ENCODE data around the gene GATAD2B.
A peak's percentile ranks its signal among the peaks of the same experiment; 100 is the strongest.

DNA sequence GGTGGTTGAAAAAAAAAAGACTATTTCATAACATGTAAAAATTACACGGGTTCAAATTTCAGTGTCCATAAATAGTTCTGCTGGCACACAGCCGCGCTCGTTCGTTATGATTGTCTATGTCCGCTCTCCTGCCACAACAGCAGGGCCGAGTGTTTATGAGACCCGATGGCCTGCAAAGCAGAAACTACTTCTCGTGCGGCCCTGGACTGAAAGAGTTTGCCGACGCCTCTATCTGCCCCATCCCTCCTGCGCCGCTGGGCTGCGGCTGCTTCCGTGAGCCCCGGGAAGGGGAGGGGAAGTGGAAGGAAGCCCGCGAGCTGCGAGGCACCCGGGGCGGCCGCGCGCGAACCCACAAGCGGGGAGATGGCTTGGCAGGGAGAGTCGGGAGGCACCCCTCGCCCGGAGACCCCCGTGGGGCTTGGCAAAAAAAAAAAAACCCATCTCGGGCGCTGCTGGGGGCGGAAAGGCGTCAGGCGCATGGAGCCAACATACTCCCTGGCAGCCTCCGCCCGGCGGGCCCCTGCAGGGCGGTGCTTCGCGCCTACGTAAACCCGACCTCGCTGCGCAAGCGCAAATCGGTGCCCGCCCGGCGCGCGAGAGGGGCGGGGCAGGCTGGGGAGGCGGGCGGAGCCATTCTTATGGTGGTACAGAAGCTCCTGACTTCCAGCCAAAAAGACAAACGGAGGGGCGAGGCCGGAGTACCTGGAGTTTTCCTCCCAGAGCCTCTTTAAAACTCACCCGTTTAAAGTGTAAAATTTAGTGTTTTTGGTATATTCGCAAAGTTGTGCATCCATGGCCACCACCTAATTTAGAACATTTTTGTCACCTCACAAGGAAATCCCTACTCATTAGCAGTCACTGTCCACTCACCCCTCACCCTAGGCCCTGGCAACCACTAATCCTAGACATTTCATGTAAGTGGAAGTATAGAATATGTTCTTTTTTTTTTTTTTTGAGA is 139.3 kb downstream of the GATAD2B start:
- TF ChIP-seq, protein P1, sequence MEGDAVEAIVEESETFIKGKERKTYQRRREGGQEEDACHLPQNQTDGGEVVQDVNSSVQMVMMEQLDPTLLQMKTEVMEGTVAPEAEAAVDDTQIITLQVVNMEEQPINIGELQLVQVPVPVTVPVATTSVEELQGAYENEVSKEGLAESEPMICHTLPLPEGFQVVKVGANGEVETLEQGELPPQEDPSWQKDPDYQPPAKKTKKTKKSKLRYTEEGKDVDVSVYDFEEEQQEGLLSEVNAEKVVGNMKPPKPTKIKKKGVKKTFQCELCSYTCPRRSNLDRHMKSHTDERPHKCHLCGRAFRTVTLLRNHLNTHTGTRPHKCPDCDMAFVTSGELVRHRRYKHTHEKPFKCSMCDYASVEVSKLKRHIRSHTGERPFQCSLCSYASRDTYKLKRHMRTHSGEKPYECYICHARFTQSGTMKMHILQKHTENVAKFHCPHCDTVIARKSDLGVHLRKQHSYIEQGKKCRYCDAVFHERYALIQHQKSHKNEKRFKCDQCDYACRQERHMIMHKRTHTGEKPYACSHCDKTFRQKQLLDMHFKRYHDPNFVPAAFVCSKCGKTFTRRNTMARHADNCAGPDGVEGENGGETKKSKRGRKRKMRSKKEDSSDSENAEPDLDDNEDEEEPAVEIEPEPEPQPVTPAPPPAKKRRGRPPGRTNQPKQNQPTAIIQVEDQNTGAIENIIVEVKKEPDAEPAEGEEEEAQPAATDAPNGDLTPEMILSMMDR (IDR thresholded peaks at IDR 0.05), result peak in 1 of 7 experiments; percentile 24
- peak; percentile 98 to 99 (median 99) for TF ChIP-seq POLR2AphosphoS5 (IDR thresholded peaks at IDR 0.05)

Measured in stomach (tissue), 4 donors.